Neural crest cell (in vitro differentiated cells): Measurements from ENCODE around the gene GZF1. TPM values are rescaled to one million over a fixed set of nuclear protein-coding genes. Genes with fewer than 3 reads are reported as not detected.

Experiments
- DNase-seq: peaks from one replicate; pipeline ENCODE4 v3.0.0; 2021; ENCODE audit warnings: low read depth, mixed read lengths, low spot score
- H3K27ac Mint-ChIP-seq: one replicate; pipeline ENCODE4 v1.8.0; 2021; ENCODE audit warnings: mild to moderate bottlenecking, mixed read lengths; ENCODE audit not compliant: unreplicated experiment
- H3K27me3 Mint-ChIP-seq: 2 replicates; pipeline ENCODE4 v1.8.0; 2021; ENCODE audit warnings: low read depth, mild to moderate bottlenecking, mixed read lengths
- H3K36me3 Mint-ChIP-seq: 2 replicates; pipeline ENCODE4 v1.8.0; 2021; ENCODE audit warnings: low read depth, mild to moderate bottlenecking, mixed read lengths
- H3K4me1 Mint-ChIP-seq: 2 replicates; pipeline ENCODE4 v1.8.0; 2021; ENCODE audit warnings: mixed read lengths
- H3K4me3 Mint-ChIP-seq: one replicate; pipeline ENCODE4 v1.8.0; 2021; ENCODE audit warnings: mild to moderate bottlenecking, mixed read lengths
- H3K9me3 Mint-ChIP-seq: 2 replicates; pipeline ENCODE4 v1.8.0; 2021; ENCODE audit warnings: mixed read lengths
- CTCF ChIP-seq: fragments of 200-600 bp; sonication (generic); conservative IDR thresholded peaks from 2 replicates; pipeline ENCODE4 v1.5.0; 2021; ENCODE audit warnings: antibody characterized with exemption, mild to moderate bottlenecking
- total RNA-seq: library from RNA; stranded (reverse); gene quantifications from 2 replicates; pipeline ENCODE4 v1.2.1, GENCODE V29; 2021

GZF1 gene
- total RNA-seq, 1 donor from 2014 or later = 21.9 TPM

- no peak overlapping the region for H3K27ac Mint-ChIP-seq
- DNase-seq = no peak
- no peaks in the 10 kb centered on the region for H3K27me3 Mint-ChIP-seq
- no peaks in the 10 kb centered on the region for H3K36me3 Mint-ChIP-seq
- H3K9me3 Mint-ChIP-seq = no peaks in the 10 kb centered on the region
- H3K4me3 Mint-ChIP-seq = no peak overlapping the region
- peaks cover 19% of the 10 kb centered on the region for H3K4me1 Mint-ChIP-seq
- no peak for TF ChIP-seq CTCF
Measured at GRCh38 chr20:23408957-23409356, 47.0 kb downstream of the GZF1 start.

GRCh38 chr20:23409800-23410199, 47.8 kb downstream of the GZF1 start:
- no peaks in the 10 kb centered on the region for H3K9me3 Mint-ChIP-seq

GRCh38 chr20:23410916-23411695, 49.1 kb downstream of the GZF1 start:
- DNase-seq = no peak
- no peak for TF ChIP-seq CTCF
- Mint-ChIP-seq H3K36me3 (no peaks in the 10 kb centered on the region), H3K27ac (no peak overlapping the region), H3K4me1 (peaks cover 14% of the 10 kb centered on the region), H3K4me3 (no peak overlapping the region), H3K27me3 (no peaks in the 10 kb centered on the region), H3K9me3 (no peaks in the 10 kb centered on the region)

More at GRCh38 chr20:23409800-23410199, 47.8 kb downstream of the GZF1 start:
- DNase-seq = no peak
- Mint-ChIP-seq H3K4me1 (peaks cover 19% of the 10 kb centered on the region), H3K36me3 (no peaks in the 10 kb centered on the region), H3K27ac (no peak overlapping the region), H3K4me3 (no peak overlapping the region), H3K27me3 (no peaks in the 10 kb centered on the region)
- no peak for TF ChIP-seq CTCF

GRCh38 chr20:23412026-23412425, 50.0 kb downstream of the GZF1 start:
- H3K4me3 Mint-ChIP-seq = no peak overlapping the region
- peaks cover 7% of the 10 kb centered on the region for H3K4me1 Mint-ChIP-seq
- TF ChIP-seq CTCF = no peak
- H3K36me3 Mint-ChIP-seq = no peaks in the 10 kb centered on the region
- no peaks in the 10 kb centered on the region for H3K9me3 Mint-ChIP-seq
- no peak for DNase-seq
- no peaks in the 10 kb centered on the region for H3K27me3 Mint-ChIP-seq
- H3K27ac Mint-ChIP-seq = no peak overlapping the region

GRCh38 chr20:23413862-23414422, 52.0 kb downstream of the GZF1 start:
- no peak for TF ChIP-seq CTCF
- Mint-ChIP-seq H3K36me3 (no peaks in the 10 kb centered on the region), H3K4me3 (no peak overlapping the region), H3K27me3 (no peaks in the 10 kb centered on the region), H3K27ac (no peak overlapping the region), H3K9me3 (no peaks in the 10 kb centered on the region), H3K4me1 (peaks cover 6% of the 10 kb centered on the region)
- no peak for DNase-seq
